ENCODE data around the gene PINLYP. TPM values are rescaled to one million over a fixed set of nuclear protein-coding genes. Genes with fewer than 3 reads are reported as not detected.
A peak's percentile ranks its signal among the peaks of the same experiment; 100 is the strongest.

The PINLYP gene
- total and polyA plus RNA-seq, 2 of the 13 experiments (the other 11 are each of a cell fraction or from before 2014, with no cell fraction given) = 0.21 to 0.24 TPM

GRCh38 chr19:43532962-43533545, 42.5 kb upstream of the PINLYP start, which contains the start of gene ZNF575 (continued):
- TF ChIP-seq, protein P1, sequence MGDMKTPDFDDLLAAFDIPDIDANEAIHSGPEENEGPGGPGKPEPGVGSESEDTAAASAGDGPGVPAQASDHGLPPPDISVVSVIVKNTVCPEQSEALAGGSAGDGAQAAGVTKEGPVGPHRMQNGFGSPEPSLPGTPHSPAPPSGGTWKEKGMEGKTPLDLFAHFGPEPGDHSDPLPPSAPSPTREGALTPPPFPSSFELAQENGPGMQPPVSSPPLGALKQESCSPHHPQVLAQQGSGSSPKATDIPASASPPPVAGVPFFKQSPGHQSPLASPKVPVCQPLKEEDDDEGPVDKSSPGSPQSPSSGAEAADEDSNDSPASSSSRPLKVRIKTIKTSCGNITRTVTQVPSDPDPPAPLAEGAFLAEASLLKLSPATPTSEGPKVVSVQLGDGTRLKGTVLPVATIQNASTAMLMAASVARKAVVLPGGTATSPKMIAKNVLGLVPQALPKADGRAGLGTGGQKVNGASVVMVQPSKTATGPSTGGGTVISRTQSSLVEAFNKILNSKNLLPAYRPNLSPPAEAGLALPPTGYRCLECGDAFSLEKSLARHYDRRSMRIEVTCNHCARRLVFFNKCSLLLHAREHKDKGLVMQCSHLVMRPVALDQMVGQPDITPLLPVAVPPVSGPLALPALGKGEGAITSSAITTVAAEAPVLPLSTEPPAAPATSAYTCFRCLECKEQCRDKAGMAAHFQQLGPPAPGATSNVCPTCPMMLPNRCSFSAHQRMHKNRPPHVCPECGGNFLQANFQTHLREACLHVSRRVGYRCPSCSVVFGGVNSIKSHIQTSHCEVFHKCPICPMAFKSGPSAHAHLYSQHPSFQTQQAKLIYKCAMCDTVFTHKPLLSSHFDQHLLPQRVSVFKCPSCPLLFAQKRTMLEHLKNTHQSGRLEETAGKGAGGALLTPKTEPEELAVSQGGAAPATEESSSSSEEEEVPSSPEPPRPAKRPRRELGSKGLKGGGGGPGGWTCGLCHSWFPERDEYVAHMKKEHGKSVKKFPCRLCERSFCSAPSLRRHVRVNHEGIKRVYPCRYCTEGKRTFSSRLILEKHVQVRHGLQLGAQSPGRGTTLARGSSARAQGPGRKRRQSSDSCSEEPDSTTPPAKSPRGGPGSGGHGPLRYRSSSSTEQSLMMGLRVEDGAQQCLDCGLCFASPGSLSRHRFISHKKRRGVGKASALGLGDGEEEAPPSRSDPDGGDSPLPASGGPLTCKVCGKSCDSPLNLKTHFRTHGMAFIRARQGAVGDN (CRISPR knock-in tag; IDR thresholded peaks at IDR 0.05) = peak; percentile 78
- no peak for TF ChIP-seq ZNF180 (CRISPR knock-in tag; IDR thresholded peaks at IDR 0.05; ENCODE audit: borderline replicate concordance, low read depth)
- no peak for TF ChIP-seq ZNF709 (CRISPR knock-in tag; IDR thresholded peaks at IDR 0.05)
- TF ChIP-seq CENPX (CRISPR knock-in tag; IDR thresholded peaks at IDR 0.05) = no peak
- TF ChIP-seq ZNF878 (CRISPR knock-in tag; IDR thresholded peaks at IDR 0.05) = no peak
- 0 out of 2 replicates have a peak, but pooled peaks have one; percentile 37 for TF ChIP-seq SPEN (CRISPR knock-in tag; IDR thresholded peaks at IDR 0.05; ENCODE audit: low read depth)
- TF ChIP-seq, protein P2, sequence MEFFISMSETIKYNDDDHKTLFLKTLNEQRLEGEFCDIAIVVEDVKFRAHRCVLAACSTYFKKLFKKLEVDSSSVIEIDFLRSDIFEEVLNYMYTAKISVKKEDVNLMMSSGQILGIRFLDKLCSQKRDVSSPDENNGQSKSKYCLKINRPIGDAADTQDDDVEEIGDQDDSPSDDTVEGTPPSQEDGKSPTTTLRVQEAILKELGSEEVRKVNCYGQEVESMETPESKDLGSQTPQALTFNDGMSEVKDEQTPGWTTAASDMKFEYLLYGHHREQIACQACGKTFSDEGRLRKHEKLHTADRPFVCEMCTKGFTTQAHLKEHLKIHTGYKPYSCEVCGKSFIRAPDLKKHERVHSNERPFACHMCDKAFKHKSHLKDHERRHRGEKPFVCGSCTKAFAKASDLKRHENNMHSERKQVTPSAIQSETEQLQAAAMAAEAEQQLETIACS (CRISPR knock-in tag; IDR thresholded peaks at IDR 0.05) = peak; percentile 87
- TF ChIP-seq, protein P3, sequence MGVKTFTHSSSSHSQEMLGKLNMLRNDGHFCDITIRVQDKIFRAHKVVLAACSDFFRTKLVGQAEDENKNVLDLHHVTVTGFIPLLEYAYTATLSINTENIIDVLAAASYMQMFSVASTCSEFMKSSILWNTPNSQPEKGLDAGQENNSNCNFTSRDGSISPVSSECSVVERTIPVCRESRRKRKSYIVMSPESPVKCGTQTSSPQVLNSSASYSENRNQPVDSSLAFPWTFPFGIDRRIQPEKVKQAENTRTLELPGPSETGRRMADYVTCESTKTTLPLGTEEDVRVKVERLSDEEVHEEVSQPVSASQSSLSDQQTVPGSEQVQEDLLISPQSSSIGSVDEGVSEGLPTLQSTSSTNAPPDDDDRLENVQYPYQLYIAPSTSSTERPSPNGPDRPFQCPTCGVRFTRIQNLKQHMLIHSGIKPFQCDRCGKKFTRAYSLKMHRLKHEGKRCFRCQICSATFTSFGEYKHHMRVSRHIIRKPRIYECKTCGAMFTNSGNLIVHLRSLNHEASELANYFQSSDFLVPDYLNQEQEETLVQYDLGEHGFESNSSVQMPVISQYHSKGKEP (CRISPR knock-in tag; IDR thresholded peaks at IDR 0.05) = no peak
- TF ChIP-seq HMGA1 (CRISPR knock-in tag; conservative IDR thresholded peaks at IDR 0.05) = no peak
- TF ChIP-seq ZNF782 (CRISPR knock-in tag; IDR thresholded peaks at IDR 0.05; ENCODE audit: borderline replicate concordance) = no peak
- TF ChIP-seq ZNF468 (CRISPR knock-in tag; IDR thresholded peaks at IDR 0.05) = no peak
- no peak for TF ChIP-seq HNRNPUL1 (IDR thresholded peaks at IDR 0.05; ENCODE audit: low read depth, low read length)
- peak; percentile 48; the same call in 1 of the 2 replicates for TF ChIP-seq GABPB1 (CRISPR knock-in tag; IDR thresholded peaks at IDR 0.05)
- TF ChIP-seq TBP (CRISPR knock-in tag; IDR thresholded peaks at IDR 0.05) = no peak
- 0 out of 2 replicates have a peak, but pooled peaks have one; percentile 23 for TF ChIP-seq ZFY (CRISPR knock-in tag; IDR thresholded peaks at IDR 0.05)
- no peak for TF ChIP-seq KLF16 (CRISPR knock-in tag; IDR thresholded peaks at IDR 0.05)
- TF ChIP-seq ETV6 (CRISPR knock-in tag; conservative IDR thresholded peaks at IDR 0.05) = no peak
- TF ChIP-seq ZNF431 (CRISPR knock-in tag; IDR thresholded peaks at IDR 0.05; ENCODE audit: borderline replicate concordance, low read depth) = no peak
- no peak for TF ChIP-seq ZBED4 (CRISPR knock-in tag; IDR thresholded peaks at IDR 0.05; ENCODE audit: borderline replicate concordance)
- no peak for TF ChIP-seq WIZ (CRISPR knock-in tag; IDR thresholded peaks at IDR 0.05)

Measured in HepG2 (cell line).